GM13976 (cell line): Measurements from ENCODE around the gene FOXN3.

ENCODE experiments used
- DNase-seq: peaks from one replicate; pipeline ENCODE4 v3.0.0; 2012; ENCODE audit warnings: low spot score
- CTCF ChIP-seq: IDR thresholded peaks from 2 replicates; pipeline ENCODE4 v1.5.1; 2012; ENCODE audit warnings: borderline replicate concordance, mild to moderate bottlenecking; ENCODE audit not compliant: insufficient read depth; ENCODE audit errors: extremely low read depth, missing control alignments, control extremely low read depth
- in situ Hi-C: fragments of 300-500 bp; cut with MboI; formaldehyde crosslinking; loops from one replicate; pipeline ENCODE4 v1.12.0; 2022; ENCODE audit warnings: low sequenced_read_pairs, mixed read lengths, inconsistent platforms; ENCODE audit not compliant: unreplicated experiment

FOXN3 gene

DNA sequence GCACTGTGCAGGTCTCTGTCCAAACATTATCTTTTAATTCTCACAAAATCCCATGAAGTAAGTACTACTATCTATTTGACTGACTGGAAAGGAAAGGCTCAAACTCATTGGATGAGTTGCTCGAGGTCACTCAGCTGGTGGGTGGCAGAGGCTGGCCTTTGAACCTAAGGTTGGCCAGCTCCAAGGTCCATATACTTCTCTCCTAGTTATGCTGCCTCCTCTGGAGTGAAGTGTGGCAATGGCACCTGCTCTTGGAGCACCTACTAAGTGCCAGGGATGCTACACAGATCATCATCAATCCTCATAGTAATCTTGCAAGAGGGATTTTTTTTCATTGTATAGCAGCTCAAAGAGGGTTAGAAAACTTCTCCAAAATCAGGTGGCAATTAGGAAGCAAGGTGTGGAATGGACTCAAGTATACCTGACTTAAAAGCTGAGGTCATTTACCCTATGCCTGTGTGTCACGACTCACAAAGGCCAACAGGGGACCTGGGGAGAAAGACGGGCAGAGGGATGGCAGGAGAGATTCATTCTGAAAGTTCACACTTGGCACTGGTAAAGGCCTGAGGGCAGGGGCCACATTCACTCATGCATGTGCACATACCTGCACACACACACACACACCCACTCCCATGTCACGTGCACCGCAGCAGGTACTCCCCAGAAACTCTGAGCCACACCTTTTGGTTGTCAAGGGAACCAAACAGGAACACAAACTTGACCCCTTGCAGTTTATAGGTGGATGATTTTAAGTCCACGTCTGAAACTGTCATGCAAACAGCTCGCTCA, 146.4 kb downstream of the FOXN3 start:
- in situ Hi-C loops = no loop called here

DNA sequence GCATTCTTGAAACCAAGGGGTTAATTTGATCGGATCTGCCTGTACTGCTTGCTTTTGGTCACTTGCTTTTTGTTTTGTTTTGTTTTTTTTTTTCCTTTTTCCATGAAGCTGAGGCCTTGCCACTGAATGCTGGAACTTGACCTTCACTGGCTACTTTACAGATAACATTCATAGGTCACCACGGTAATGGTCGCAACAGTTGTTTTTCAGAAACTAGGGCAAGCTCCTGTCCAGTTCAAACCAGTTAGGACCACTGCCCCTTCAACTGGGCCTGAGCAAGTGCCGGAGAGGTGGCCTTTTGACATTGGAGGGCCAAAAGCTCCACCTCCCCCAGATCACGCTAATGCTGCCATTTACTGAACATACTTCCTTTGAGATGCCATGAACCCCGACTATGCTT, 147.6 kb downstream of the FOXN3 start:
- in situ Hi-C loops = no loop called here
- DNase-seq = no peak
- no peak for TF ChIP-seq CTCF

More for the DNA sequence above, 146.4 kb downstream of the FOXN3 start:
- DNase-seq = peak; percentile 41
- TF ChIP-seq CTCF = no peak

GRCh38 chr14:89268514-89268913, 148.5 kb downstream of the FOXN3 start:
- no peak for TF ChIP-seq CTCF
- in situ Hi-C loops = no loop called here
- DNase-seq = no peak

DNA sequence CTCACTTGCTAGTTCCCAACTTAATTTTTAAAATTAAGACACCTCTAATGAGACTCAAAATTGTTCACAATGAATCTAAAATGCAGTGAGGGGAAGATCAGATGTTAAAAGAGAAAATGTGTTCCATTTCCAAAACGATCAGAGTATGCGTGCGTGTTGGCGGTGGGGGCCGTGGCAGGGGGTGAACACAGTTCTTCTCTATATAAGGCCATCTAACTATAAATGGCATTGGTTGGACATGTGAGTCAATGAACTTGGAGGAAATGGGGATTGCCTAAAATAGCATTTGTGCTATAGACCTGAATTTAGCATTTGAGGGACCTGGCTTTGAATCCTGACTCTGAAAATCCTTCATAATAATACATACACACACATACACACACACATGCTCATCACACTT, 149.4 kb downstream of the FOXN3 start:
- no peak for DNase-seq
- TF ChIP-seq CTCF = no peak
- in situ Hi-C loops = no loop called here

DNA sequence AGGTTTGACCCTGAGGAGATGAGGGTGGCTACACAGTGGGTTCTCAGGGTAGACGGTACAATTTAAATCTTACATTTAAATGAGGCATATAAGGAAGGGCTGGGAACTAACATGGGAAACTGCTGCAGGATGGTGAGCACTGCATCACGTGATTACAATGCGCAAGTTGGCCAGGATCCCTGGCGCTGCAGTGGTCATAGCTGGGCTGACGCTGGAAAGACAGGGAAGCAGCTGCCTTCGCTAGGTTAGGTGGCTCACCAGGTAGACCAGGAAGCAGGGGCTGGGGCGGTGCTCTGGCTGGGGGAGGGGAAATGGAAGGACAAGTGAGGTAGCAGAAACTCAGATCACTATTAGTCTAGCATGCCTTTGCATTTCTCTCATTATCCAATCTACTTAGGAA, 149.9 kb downstream of the FOXN3 start:
- no peak for TF ChIP-seq CTCF
- no peak for DNase-seq
- in situ Hi-C loops = no loop called here

- no peak for DNase-seq
- TF ChIP-seq CTCF = no peak
- in situ Hi-C loops = no loop called here
Observed at GRCh38 chr14:89266754-89267153, 150.3 kb downstream of the FOXN3 start.
